GM20000 (cell line): ENCODE data around the gene TRAF3IP1.

Experiments used
- DNase-seq: peaks from one replicate; pipeline ENCODE4 v3.0.0; 2012; ENCODE audit warnings: low spot score
- TF ChIP-seq, protein P1 (sequence below): IDR thresholded peaks from 2 replicates; pipeline ENCODE4 v1.5.1; 2012; ENCODE audit warnings: mild to moderate bottlenecking, control low read depth; ENCODE audit errors: extremely low read depth, missing control alignments

TRAF3IP1 gene

GRCh38 chr2:238449909-238450417 is 129.6 kb downstream of the TRAF3IP1 start:
- no peak for DNase-seq
- TF ChIP-seq, protein P1, sequence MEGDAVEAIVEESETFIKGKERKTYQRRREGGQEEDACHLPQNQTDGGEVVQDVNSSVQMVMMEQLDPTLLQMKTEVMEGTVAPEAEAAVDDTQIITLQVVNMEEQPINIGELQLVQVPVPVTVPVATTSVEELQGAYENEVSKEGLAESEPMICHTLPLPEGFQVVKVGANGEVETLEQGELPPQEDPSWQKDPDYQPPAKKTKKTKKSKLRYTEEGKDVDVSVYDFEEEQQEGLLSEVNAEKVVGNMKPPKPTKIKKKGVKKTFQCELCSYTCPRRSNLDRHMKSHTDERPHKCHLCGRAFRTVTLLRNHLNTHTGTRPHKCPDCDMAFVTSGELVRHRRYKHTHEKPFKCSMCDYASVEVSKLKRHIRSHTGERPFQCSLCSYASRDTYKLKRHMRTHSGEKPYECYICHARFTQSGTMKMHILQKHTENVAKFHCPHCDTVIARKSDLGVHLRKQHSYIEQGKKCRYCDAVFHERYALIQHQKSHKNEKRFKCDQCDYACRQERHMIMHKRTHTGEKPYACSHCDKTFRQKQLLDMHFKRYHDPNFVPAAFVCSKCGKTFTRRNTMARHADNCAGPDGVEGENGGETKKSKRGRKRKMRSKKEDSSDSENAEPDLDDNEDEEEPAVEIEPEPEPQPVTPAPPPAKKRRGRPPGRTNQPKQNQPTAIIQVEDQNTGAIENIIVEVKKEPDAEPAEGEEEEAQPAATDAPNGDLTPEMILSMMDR: no peak

GRCh38 chr2:238450440-238450861 is 130.1 kb downstream of the TRAF3IP1 start:
- TF ChIP-seq, protein P1: no peak
- no peak for DNase-seq
